ENCODE data around the gene ARHGAP45. TPM values are rescaled to one million over a fixed set of nuclear protein-coding genes. Genes with fewer than 3 reads are reported as not detected.

Gene ARHGAP45
- total and polyA plus RNA-seq, 9 of the 15 experiments (the other 6 are each of a cell fraction or from before 2014, with no cell fraction given), result 0.08 to 22.1 (median 4.2) TPM

DNA sequence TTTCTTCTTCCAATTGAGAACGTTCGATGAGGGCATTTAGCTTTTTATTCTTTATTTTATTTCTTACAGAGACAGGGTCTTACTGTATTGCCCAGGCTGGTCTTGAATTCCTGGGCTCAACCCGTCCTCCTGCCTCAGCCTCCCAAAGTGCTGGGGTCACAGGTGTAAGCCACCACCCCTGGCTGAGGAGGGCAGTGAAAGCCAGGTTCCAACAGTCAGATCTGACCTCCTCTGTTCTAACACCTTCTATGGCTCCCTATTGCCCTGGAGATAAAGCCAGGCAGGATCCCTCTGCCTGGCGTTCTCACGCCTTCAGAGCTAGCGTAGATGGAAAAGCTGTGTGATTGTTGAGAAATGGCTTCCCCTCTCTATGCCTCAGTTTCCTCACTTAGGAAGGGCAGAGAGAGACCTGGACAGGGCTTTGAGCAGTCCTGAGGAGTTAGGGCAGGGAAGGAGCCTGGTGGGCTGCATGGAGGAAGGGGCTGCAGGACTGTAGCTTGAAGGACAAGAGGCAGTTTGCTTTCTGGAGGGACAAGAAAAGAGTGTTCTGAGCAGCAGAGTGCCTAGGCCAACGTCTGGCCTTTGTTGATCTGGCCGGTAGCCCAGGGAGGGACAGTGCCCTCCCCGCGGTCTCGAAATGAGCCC lies 5.5 kb downstream of the ARHGAP45 start (continued):
- TF ChIP-seq HNRNPLL (IDR thresholded peaks at IDR 0.05; ENCODE audit: low read depth, low read length, poor library complexity, severe bottlenecking) (no peak), KDM1A (IDR thresholded peaks at IDR 0.05) (peak; percentile 86 to 91), HDAC2 (IDR thresholded peaks at IDR 0.05) (peak; percentile 76), SAP30 (IDR thresholded peaks at IDR 0.05; ENCODE audit: borderline replicate concordance, insufficient read depth, low read depth, low read length, poor library complexity, severe bottlenecking) (no peak), ADNP (tag; IDR thresholded peaks at IDR 0.05) (peak; percentile 70), POLR2A (conservative IDR thresholded peaks at IDR 0.05) (no peak), PCBP2 (IDR thresholded peaks at IDR 0.05; ENCODE audit: low read depth, low read length, poor library complexity, severe bottlenecking) (no peak), RAD51 (IDR thresholded peaks at IDR 0.05; ENCODE audit: borderline replicate concordance, low read depth) (no peak), ZNF431 (CRISPR knock-in tag; IDR thresholded peaks at IDR 0.05) (no peak), ZNF324 (CRISPR knock-in tag; IDR thresholded peaks at IDR 0.05) (no peak), HOXB6 (CRISPR knock-in tag; IDR thresholded peaks at IDR 0.05; ENCODE audit: borderline replicate concordance) (no peak), ZNF75A (CRISPR knock-in tag; IDR thresholded peaks at IDR 0.05) (no peak), BCOR (IDR thresholded peaks at IDR 0.05) (peak; percentile 98), IRF2 (CRISPR knock-in tag; IDR thresholded peaks at IDR 0.05) (no peak), ZNF766 (CRISPR knock-in tag; conservative IDR thresholded peaks at IDR 0.05) (no peak), PHB (CRISPR knock-in tag; IDR thresholded peaks at IDR 0.05) (no peak), EZH2 (IDR thresholded peaks at IDR 0.05; ENCODE audit: borderline replicate concordance, low read depth, low read length) (no peak), ZNF551 (CRISPR knock-in tag; IDR thresholded peaks at IDR 0.05) (no peak), PPARD (CRISPR knock-in tag; IDR thresholded peaks at IDR 0.05) (no peak), TBL1XR1 (IDR thresholded peaks at IDR 0.05; ENCODE audit: low read length in 2 of 2) (no peak)
- TF ChIP-seq, protein P1, sequence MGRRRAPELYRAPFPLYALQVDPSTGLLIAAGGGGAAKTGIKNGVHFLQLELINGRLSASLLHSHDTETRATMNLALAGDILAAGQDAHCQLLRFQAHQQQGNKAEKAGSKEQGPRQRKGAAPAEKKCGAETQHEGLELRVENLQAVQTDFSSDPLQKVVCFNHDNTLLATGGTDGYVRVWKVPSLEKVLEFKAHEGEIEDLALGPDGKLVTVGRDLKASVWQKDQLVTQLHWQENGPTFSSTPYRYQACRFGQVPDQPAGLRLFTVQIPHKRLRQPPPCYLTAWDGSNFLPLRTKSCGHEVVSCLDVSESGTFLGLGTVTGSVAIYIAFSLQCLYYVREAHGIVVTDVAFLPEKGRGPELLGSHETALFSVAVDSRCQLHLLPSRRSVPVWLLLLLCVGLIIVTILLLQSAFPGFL (CRISPR knock-in tag; IDR thresholded peaks at IDR 0.05), result no peak
- TF ChIP-seq, protein P2, sequence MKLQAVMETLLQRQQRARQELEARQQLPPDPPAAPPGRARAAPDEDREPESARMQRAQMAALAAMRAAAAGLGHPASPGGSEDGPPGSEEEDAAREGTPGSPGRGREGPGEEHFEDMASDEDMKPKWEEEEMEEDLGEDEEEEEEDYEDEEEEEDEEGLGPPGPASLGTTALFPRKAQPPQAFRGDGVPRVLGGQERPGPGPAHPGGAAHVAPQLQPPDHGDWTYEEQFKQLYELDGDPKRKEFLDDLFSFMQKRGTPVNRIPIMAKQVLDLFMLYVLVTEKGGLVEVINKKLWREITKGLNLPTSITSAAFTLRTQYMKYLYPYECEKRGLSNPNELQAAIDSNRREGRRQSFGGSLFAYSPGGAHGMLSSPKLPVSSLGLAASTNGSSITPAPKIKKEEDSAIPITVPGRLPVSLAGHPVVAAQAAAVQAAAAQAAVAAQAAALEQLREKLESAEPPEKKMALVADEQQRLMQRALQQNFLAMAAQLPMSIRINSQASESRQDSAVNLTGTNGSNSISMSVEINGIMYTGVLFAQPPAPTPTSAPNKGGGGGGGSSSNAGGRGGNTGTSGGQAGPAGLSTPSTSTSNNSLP (IDR thresholded peaks at IDR 0.05; ENCODE audit: borderline replicate concordance, low read depth, low read length), result no peak
- TF ChIP-seq, protein P3, sequence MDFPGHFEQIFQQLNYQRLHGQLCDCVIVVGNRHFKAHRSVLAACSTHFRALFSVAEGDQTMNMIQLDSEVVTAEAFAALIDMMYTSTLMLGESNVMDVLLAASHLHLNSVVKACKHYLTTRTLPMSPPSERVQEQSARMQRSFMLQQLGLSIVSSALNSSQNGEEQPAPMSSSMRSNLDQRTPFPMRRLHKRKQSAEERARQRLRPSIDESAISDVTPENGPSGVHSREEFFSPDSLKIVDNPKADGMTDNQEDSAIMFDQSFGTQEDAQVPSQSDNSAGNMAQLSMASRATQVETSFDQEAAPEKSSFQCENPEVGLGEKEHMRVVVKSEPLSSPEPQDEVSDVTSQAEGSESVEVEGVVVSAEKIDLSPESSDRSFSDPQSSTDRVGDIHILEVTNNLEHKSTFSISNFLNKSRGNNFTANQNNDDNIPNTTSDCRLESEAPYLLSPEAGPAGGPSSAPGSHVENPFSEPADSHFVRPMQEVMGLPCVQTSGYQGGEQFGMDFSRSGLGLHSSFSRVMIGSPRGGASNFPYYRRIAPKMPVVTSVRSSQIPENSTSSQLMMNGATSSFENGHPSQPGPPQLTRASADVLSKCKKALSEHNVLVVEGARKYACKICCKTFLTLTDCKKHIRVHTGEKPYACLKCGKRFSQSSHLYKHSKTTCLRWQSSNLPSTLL (IDR thresholded peaks at IDR 0.05), result no peak
